GM21529 (cell line): Measurements from ENCODE around the gene PAX2.

ENCODE experiments used
- ATAC-seq: cut with Tn5 transposase; IDR thresholded peaks from one replicate; pipeline ENCODE4 v1.9.1; 2021; ENCODE audit not compliant: unreplicated experiment

The PAX2 gene

DNA sequence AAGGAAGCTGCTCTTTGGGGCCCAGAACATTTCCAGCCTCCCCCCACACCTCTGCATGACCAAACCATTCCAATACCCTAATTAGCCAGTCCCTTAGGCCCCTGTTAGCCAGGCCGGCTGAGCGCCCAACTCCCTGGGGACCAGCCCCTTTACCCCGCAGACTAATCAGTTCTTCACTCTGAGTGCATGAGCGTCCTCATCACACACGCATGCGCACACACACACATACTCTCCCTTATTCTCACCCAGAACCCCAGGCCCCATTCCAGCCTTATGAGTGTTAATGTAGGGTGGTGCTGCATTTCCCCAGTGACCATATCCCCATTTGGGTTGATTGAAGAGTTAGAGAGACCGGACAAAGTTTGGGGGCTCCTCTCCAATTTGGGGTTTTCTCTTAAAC, 90.4 kb downstream of the PAX2 start:
- ATAC-seq, result no peak

- ATAC-seq, result no peak
Observed at GRCh38 chr10:100836891-100837290, 91.5 kb downstream of the PAX2 start.

GRCh38 chr10:100837300-100837699, 91.9 kb downstream of the PAX2 start:
- no peak for ATAC-seq

- no peak for ATAC-seq
Observed at GRCh38 chr10:100838986-100839385, 93.6 kb downstream of the PAX2 start.

DNA sequence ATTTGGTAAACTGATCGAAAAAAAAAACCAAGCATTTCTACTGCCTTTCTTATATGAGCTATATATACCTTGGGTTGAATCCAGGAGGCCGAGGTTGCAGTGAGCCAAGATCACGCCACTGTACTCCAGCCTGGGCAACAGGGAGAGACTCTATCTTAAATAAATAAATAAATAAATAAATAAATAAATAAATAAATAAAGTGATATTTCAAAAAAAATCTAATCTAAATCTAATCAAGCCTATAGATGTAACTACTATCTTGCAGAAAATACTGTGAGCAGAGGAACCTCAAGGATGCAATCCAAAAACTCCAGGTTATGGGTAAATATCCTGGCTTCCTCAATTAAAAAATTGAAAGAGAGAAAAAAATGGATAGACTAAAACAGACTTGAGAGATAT, 96.1 kb downstream of the PAX2 start:
- no peak for ATAC-seq

- no peak for ATAC-seq
Observed at GRCh38 chr10:100847440-100847839, 102.1 kb downstream of the PAX2 start.

DNA sequence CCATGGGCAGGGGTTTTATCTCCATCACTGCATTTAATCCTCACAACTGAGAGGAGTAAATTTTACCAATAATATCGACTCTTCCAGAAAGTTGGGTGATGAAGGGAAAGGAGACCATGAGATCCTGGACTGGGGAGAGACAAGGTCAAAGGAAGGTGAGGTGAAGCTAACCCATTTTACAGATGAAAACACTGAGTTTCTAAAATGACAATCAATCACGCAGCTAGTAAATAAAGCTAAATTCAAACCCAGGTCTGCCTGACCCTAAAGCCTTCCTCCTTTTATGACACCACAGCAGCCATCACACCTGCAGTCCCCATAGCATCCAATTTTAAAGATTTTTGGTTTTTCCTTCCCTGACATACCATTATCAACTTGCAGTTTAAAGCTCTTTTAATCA, 103.4 kb downstream of the PAX2 start:
- ATAC-seq, result no peak

GRCh38 chr10:100858261-100858660, 112.9 kb downstream of the PAX2 start:
- no peak for ATAC-seq

GRCh38 chr10:100858747-100859483, 113.5 kb downstream of the PAX2 start:
- no peak for ATAC-seq

GRCh38 chr10:100859484-100859763, 114.0 kb downstream of the PAX2 start:
- ATAC-seq, result no peak

DNA sequence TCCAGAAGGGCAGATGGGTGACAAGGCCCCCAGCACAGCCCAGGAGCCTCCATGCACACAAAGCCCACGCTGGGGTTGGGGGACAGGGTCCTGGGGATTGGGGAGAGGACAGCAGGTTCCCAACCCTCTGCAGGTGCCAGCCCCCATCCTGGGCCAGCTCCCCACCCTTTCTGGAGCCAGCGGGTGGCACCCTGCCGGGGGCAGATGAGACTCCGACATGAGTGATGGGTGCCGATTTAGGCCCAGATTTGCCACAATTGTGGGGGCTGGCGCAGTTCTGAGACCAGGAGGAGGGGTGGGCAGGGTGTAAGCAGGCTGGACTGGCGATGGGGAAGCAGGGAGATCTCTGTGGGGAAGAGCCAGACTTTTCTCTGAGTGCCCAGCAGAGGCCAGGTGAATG, 118.1 kb downstream of the PAX2 start:
- no peak for ATAC-seq

GRCh38 chr10:100864036-100864885, 118.9 kb downstream of the PAX2 start:
- no peak for ATAC-seq

- no peak for ATAC-seq
Observed at GRCh38 chr10:100864978-100865377, 119.6 kb downstream of the PAX2 start.

DNA sequence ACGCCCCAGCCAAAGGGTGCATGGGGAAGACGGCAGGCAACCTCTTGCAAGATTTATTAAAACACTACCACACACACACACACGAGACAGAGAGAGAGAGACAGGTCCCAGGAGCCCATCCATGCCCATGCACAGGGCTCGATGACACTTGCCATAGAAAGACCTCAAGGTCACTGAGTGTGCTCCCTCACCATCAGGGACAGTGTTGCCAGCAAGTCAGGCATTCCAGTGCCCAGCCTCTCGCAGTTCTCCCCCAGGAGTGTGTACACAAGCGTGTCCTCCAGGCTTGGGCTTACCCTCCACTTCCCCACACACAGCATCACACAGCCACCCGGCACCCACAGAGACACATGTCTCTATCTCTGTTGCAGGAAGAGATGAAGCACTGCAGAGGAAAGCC, 120.6 kb downstream of the PAX2 start:
- ATAC-seq, result no peak

DNA sequence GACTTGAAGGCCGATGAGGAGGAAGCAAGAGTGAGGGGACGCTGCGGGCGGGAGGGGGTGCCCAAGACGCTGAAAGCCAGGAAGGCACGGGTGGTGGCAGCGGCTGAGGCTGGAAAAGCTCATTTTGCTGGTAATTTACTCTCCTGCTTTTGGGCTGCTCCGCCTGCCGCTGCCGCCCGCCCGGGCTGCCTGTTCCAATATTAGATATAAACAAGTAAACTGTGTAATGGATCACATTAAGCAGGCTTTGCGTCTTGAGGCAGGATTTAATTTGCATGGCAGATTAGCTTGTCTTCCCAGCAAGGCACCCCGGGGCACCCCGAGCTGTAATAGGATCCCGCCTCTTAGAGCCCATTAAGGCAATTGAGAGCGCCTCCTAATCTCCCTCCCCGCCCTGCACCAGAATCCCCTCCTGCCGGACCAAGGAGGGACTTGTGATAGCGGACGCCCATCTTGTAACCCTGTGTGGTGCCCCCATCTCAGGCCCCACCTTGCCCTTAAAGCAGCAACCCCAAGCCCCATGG, 121.3 kb downstream of the PAX2 start:
- ATAC-seq, result no peak

- no peak for ATAC-seq
Observed at GRCh38 chr10:100867261-100867963, 122.0 kb downstream of the PAX2 start.

DNA sequence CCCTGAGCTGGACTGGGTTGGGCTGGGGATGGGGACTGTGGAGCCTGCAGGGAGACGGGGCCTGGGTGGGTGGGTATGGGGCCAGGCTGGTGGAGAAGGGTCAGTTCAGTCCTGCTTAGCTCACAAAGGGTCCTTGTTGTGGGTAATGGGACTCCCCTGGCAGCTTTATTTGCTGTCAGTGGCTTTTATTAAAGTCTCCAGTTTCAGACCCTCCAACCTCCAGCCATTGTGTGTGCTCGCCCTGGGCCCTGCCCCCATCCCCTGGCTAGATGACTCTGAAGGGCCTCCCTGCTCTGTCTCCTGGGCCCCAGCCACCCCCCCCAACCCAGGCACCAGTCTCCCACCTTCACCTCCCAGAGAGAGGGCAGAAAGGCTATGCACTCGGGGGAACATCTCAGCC, 123.0 kb downstream of the PAX2 start:
- ATAC-seq, result no peak

GRCh38 chr10:100869399-100869798, 124.0 kb downstream of the PAX2 start:
- no peak for ATAC-seq

- no peak for ATAC-seq
Observed at GRCh38 chr10:100872034-100872791, 126.8 kb downstream of the PAX2 start.

DNA sequence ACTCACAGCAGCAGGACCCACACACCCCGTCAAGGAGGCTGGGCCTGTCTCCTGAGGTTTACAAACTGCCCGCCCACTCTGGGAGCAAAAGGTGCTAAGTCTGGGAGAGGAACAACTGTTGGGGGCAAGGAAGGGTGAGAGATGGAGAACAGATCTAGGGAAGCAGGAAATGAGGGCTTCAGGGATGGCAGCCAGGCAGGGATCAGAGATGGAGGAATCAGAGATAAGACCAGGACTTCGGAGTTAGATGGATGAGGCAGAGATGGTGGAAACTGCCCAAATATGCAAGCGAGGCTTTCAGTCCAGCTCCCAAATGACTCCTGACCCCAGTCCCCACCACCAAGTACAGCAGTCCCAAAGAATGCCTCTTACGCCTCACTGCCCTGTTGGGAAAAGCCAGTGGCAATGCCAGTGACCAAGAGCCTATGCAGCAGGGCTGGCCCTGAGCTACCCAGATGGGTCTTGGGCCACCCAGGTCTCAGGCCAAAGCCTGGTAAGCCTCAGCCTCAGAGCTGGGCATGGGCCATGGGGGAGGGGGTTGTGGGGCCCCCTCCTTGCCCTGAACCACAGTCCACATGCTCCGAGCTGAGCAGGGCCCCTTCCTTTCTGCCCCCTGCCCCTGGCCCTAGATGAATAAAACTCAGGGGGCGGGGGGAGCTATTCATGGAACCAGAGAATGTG, 127.9 kb downstream of the PAX2 start:
- ATAC-seq, result no peak
